Measurements from ENCODE around the gene LRRC7.

- TF ChIP-seq CTCF (conservative IDR thresholded peaks at IDR 0.05; ENCODE audit: low read length) (no peak), EZH2phosphoT487 (IDR thresholded peaks at IDR 0.05; ENCODE audit: borderline replicate concordance) (no peak)
Observed at GRCh38 chr1:69929308-69930057, 361.8 kb downstream of the LRRC7 start.
